ENCODE measurements around the gene ACADL. TPM values are rescaled to one million over a fixed set of nuclear protein-coding genes. Genes with fewer than 3 reads are reported as not detected.

Gene ACADL
- polyA plus RNA-seq, 3 donors, result not detected

DNA sequence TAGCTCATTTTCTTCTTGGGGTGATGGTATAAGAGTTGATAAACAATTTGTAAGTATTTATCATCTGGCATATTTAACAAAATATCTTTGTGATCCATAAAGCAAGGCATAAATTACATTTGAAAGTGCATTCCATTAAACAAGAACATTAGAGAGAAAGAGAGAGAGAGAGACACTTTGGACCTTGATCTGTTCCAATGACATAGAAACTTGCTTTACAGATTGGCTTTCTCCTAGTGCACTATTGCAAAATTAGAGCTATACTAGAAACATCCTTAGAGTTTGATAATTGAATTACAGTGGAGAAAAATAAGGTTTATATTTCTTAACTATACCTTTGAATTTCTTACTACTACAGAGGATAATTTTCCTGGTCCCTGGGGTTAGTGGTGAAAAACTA, 5.7 kb upstream of the ACADL start:
- H3K79me2 ChIP-seq (ENCODE audit: insufficient read depth, low read length), result no peaks in the 10 kb centered on the region
- H2AFZ ChIP-seq (ENCODE audit: insufficient read depth, low read depth, low read length, poor library complexity, severe bottlenecking), result no peak overlapping the region
- Mint-ChIP-seq H3K36me3 (no peaks in the 10 kb centered on the region), H3K27me3 (ENCODE audit: low read depth in 3 of 3) (peaks cover 7 to 15% (median 10%) of the 10 kb centered on the region in 3 donors), H3K9me3 (peaks cover 0 to 6% (median 0%) of the 10 kb centered on the region in 7 donors), H3K4me1 (no peaks in the 10 kb centered on the region), H3K4me3 (no peak overlapping the region), H3K27ac (no peak overlapping the region)
- peaks cover 3 to 13% of the 10 kb centered on the region in 2 donors for H3K27me3 ChIP-seq (ENCODE audit: control insufficient read depth in 2 of 2, insufficient read depth in 2 of 2, low read length in 2 of 2)
- DNase-seq, result no peak
- TF ChIP-seq, protein P1, sequence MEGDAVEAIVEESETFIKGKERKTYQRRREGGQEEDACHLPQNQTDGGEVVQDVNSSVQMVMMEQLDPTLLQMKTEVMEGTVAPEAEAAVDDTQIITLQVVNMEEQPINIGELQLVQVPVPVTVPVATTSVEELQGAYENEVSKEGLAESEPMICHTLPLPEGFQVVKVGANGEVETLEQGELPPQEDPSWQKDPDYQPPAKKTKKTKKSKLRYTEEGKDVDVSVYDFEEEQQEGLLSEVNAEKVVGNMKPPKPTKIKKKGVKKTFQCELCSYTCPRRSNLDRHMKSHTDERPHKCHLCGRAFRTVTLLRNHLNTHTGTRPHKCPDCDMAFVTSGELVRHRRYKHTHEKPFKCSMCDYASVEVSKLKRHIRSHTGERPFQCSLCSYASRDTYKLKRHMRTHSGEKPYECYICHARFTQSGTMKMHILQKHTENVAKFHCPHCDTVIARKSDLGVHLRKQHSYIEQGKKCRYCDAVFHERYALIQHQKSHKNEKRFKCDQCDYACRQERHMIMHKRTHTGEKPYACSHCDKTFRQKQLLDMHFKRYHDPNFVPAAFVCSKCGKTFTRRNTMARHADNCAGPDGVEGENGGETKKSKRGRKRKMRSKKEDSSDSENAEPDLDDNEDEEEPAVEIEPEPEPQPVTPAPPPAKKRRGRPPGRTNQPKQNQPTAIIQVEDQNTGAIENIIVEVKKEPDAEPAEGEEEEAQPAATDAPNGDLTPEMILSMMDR (IDR thresholded peaks at IDR 0.05), result no peak
- no peak overlapping the region for H3K4me3 ChIP-seq (replicated peaks in 1 of 3; ENCODE audit: low read depth in 2 of 3, low read length in 3 of 3)
- no peaks in the 10 kb centered on the region for H4K20me1 ChIP-seq (ENCODE audit: insufficient read depth, low read length)
- no peak overlapping the region for H3K9ac ChIP-seq (ENCODE audit: insufficient read depth, low read length, poor library complexity, severe bottlenecking)
- intact Hi-C loops (cut with micrococcal nuclease), result no loop called here
- H3K27ac ChIP-seq (ENCODE audit: low read depth in 1 of 2, low read length in 2 of 2), result no peak overlapping the region
- peaks cover 0 to 4% of the 10 kb centered on the region in 2 donors for H3K9me3 ChIP-seq (replicated peaks in 1 of 2; ENCODE audit: control insufficient read depth in 1 of 2, insufficient read depth in 1 of 2, low read length in 2 of 2)
- no peak overlapping the region for H3K4me2 ChIP-seq (replicated peaks; ENCODE audit: extremely low read depth, low read length, poor library complexity, severe bottlenecking)
- H3K36me3 ChIP-seq (replicated peaks in 1 of 2; ENCODE audit: control insufficient read depth in 1 of 2, insufficient read depth in 2 of 2, low read length in 2 of 2), result no peaks in the 10 kb centered on the region
- H3K4me1 ChIP-seq (ENCODE audit: control insufficient read depth in 1 of 2, insufficient read depth in 2 of 2, low read length in 2 of 2), result no peaks in the 10 kb centered on the region

DNA sequence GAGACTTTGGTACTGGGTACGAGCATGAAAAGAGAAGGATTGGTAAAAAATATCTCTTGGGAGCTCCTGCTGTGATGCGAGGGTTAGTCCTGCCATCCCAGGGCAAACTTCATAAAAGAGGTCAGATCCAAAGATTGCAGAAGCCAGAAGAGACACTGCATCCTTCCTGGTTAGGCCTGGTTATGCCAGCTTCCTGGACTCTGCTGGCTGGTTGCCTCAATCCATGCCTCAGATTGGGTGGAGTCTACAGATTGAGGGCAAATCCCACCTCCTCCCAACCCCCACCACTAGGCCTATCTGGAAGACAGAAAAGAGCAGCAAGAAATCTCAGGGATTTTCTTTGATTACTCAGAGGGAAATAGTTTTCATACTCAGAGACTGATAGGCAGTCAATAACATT, 5.3 kb upstream of the ACADL start:
- 100% methylated on average over 2 of the region's 2 CpGs for WGBS (ENCODE audit: insufficient coverage)
- no peaks in the 10 kb centered on the region for H3K36me3 Mint-ChIP-seq
- peaks cover 12 to 20% (median 15%) of the 10 kb centered on the region in 3 donors for H3K27me3 Mint-ChIP-seq (ENCODE audit: low read depth in 3 of 3)

More for the DNA sequence above, 5.3 kb upstream of the ACADL start:
- TF ChIP-seq, protein P1 (IDR thresholded peaks at IDR 0.05), result no peak
- H3K9me3 ChIP-seq (replicated peaks in 1 of 2; ENCODE audit: control insufficient read depth in 1 of 2, insufficient read depth in 1 of 2, low read length in 2 of 2), result peaks cover 0 to 4% of the 10 kb centered on the region in 2 donors
- H3K27ac ChIP-seq (ENCODE audit: low read depth in 1 of 2, low read length in 2 of 2), result no peak overlapping the region
- H3K4me1 ChIP-seq (ENCODE audit: control insufficient read depth in 1 of 2, insufficient read depth in 2 of 2, low read length in 2 of 2), result no peaks in the 10 kb centered on the region
- H4K20me1 ChIP-seq (ENCODE audit: insufficient read depth, low read length), result no peaks in the 10 kb centered on the region
- H3K4me3 Mint-ChIP-seq, result no peak overlapping the region
- peaks cover 6 to 18% of the 10 kb centered on the region in 2 donors for H3K27me3 ChIP-seq (ENCODE audit: control insufficient read depth in 2 of 2, insufficient read depth in 2 of 2, low read length in 2 of 2)
- H3K9me3 Mint-ChIP-seq, result peaks cover 0 to 6% (median 0%) of the 10 kb centered on the region in 7 donors
- no peak overlapping the region for H3K9ac ChIP-seq (ENCODE audit: insufficient read depth, low read length, poor library complexity, severe bottlenecking)
- no peak overlapping the region for H2AFZ ChIP-seq (ENCODE audit: insufficient read depth, low read depth, low read length, poor library complexity, severe bottlenecking)
- no peaks in the 10 kb centered on the region for H3K4me1 Mint-ChIP-seq
- H3K79me2 ChIP-seq (ENCODE audit: insufficient read depth, low read length), result no peaks in the 10 kb centered on the region
- no peaks in the 10 kb centered on the region for H3K36me3 ChIP-seq (replicated peaks in 1 of 2; ENCODE audit: control insufficient read depth in 1 of 2, insufficient read depth in 2 of 2, low read length in 2 of 2)
- no peak overlapping the region for H3K4me2 ChIP-seq (replicated peaks; ENCODE audit: extremely low read depth, low read length, poor library complexity, severe bottlenecking)
- intact Hi-C loops (cut with micrococcal nuclease), result no loop called here
- H3K4me3 ChIP-seq (replicated peaks in 1 of 3; ENCODE audit: low read depth in 2 of 3, low read length in 3 of 3), result no peak overlapping the region
- no peak overlapping the region for H3K27ac Mint-ChIP-seq
- no peak for DNase-seq
